GM12873 (cell line): ENCODE results near the gene OR10G3.

Experiments used
- TF ChIP-seq, protein P1 (sequence below): IDR thresholded peaks from 2 replicates; pipeline ENCODE4 v1.5.1; 2012; ENCODE audit warnings: low read depth, mild to moderate bottlenecking, moderate library complexity, low read length, control low read depth; ENCODE audit not compliant: insufficient read depth; ENCODE audit errors: missing control alignments

OR10G3 gene

DNA sequence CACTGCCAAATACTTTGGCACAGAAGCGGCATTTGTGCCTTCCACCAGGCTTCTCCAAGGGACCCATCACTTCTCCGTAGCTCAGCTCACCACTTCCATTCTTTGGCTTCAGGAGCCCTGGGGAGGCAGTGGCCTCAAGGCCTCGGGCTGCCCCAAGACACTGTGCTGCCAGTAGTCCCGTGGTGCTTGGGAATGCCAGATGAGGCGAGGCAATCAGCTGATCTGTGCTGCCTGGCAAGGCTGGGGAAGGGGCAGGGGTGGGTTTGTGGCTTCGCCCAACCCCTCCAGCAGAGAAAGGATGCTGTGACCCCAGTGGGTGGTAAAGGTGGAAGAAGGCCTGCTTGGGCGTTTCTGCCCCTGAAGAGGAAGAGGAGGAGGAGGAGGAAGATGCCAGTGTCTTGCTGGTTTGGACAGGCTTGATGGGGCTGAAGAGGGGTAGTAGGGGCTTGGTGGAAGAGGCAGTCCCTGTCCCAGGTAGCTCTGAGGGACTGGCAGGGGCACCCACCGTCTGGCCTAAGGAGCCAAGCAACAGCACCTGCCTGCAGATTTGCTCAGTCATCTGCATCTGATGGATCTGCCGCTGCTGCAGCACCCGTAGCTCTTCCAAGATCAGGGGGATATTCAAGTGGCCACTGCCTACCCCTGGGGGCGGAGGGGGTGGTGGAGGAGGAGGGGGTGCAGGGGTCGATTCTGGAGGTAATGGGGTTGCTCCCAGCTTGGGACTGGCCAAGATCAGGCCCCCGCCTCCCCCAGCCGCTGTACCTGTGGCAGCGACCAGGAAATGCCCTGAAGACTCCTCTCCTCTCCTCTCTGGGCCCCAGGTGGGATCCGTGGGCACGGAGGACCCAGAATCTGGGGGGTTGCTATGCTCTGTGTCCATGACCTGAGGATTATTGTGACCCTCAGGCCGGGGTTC, 55.0 kb downstream of the OR10G3 start:
- TF ChIP-seq, protein P1, sequence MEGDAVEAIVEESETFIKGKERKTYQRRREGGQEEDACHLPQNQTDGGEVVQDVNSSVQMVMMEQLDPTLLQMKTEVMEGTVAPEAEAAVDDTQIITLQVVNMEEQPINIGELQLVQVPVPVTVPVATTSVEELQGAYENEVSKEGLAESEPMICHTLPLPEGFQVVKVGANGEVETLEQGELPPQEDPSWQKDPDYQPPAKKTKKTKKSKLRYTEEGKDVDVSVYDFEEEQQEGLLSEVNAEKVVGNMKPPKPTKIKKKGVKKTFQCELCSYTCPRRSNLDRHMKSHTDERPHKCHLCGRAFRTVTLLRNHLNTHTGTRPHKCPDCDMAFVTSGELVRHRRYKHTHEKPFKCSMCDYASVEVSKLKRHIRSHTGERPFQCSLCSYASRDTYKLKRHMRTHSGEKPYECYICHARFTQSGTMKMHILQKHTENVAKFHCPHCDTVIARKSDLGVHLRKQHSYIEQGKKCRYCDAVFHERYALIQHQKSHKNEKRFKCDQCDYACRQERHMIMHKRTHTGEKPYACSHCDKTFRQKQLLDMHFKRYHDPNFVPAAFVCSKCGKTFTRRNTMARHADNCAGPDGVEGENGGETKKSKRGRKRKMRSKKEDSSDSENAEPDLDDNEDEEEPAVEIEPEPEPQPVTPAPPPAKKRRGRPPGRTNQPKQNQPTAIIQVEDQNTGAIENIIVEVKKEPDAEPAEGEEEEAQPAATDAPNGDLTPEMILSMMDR = no peak

DNA sequence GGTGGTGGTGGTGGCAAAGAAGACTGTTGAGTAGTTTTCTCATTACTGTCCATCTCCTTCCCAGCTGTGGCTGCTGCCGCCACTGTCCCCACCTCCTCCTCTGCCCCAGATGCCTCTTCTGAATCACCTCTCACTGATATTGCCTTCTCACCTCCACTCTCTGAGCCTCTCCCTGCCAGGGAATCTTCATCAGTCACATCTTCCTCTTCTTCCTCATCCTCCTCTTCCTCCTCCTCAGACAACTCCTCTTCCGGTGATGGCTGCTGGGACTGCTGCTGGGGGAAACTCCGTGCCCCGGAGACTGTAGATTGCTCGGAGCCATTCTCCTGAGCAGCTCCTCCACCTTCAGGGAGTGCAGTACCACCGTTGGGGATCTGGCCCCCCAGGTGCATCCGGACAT, 56.7 kb downstream of the OR10G3 start:
- TF ChIP-seq, protein P1 = no peak

DNA sequence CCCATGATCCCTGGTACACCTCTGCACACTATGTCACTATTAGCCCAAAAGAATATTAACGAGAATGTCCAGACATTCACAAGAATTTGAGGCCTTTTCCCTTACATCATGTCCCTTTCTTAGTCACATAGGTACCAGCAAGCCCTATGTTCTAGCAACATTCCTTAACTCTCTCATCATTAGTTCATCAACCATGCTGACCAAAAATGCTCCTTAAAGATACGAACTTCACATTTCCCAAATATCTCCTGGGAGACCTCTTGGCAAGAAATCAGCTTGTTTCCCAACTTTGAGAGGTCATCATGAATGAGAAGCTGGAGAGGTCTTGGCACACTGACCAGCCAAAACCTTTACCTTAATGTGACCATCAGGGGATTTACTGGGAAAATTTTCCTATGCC, 58.4 kb downstream of the OR10G3 start:
- TF ChIP-seq, protein P1 = no peak

DNA sequence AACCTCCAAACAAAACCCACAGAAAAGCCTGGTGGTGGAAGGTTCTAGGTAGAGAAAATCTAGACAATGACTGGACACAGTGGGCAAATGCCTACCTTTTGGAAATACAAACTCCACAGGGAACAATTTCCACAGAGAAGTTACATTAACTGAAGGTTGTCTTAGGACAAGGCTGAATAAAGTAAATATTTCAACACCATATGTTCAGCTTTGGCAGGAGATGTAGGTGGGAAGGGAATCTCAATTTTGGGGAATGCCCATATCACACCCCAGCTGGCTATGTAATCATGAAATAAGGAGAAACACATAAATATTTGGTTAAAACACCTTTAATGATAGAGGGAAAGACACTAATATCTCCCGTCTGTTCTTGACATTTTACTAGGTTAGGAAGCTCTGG, 59.1 kb downstream of the OR10G3 start:
- TF ChIP-seq, protein P1 = no peak

DNA sequence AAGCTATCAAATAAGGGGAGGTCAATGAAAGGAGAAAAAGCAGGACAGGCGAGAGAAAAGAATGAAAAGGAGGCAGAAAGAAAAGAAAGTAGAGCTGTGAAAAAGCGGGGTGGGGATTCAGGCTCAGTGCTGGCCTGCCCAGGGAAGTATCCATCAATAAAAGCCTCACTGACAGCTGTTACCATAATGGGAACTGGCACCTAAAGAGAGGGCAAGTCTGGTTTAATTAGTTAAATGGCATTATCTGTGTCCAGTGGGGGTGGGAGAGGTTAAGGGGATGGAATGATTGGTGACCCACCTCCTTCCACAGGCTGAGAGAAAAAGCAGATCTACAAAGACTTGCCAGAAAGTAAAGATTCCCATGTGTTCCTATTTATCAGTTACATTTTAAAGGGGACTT, 61.2 kb downstream of the OR10G3 start:
- TF ChIP-seq, protein P1 = no peak
